PC-9 (cell line): ENCODE data around the gene FAM171A2.

Source experiments
- CTCF ChIP-seq: fragments of 200-600 bp; sonication (generic); conservative IDR thresholded peaks from 2 replicates; pipeline ENCODE4 v1.6.1; 2017; ENCODE audit warnings: mixed run types, antibody characterized with exemption, mild to moderate bottlenecking, moderate library complexity
- EZH2 ChIP-seq: fragments of 200-600 bp; sonication (generic); IDR thresholded peaks from 2 replicates; pipeline ENCODE4 v1.8.0; 2017; ENCODE audit warnings: antibody characterized with exemption, low read depth

- TF ChIP-seq CTCF (no peak), EZH2 (no peak)
Measured at GRCh38 chr17:44367231-44367979, 3.8 kb upstream of the FAM171A2 start.
